GM23338 (cell line): ENCODE data around the gene JAZF1. TPM values are rescaled to one million over a fixed set of nuclear protein-coding genes. Genes with fewer than 3 reads are reported as not detected.

Experiments used
- CREB1 ChIP-seq: fragments of 250-450 bp; sonication (Bioruptor Pico); IDR thresholded peaks from 2 replicates; pipeline ENCODE4 v1.5.0; 2020; ENCODE audit warnings: low read depth, mild to moderate bottlenecking, moderate library complexity
- JUNB ChIP-seq: IDR thresholded peaks from one replicate; pipeline ENCODE4 v1.6.1; 2016; ENCODE audit warnings: antibody characterized with exemption; ENCODE audit not compliant: unreplicated experiment
- POLR2AphosphoS5 ChIP-seq: IDR thresholded peaks from 2 replicates; pipeline ENCODE4 v1.6.1; 2016; ENCODE audit warnings: antibody characterized with exemption, low read depth
- STAT1 ChIP-seq: IDR thresholded peaks from one replicate; pipeline ENCODE4 v1.6.1; 2016; ENCODE audit warnings: antibody characterized with exemption; ENCODE audit not compliant: unreplicated experiment
- ZNF331 ChIP-seq: fragments of 250-450 bp; sonication (Bioruptor Pico); IDR thresholded peaks from 2 replicates; pipeline ENCODE4 v1.5.0; 2020; ENCODE audit warnings: low read depth, mild to moderate bottlenecking, moderate library complexity
- polyA plus RNA-seq: library from polyadenylated mRNA; unstranded; fragments of >200 nt; fragmentation: Nextera tagmentation; extraction: Ambion mirVana; gene quantifications from 2 replicates; pipeline ENCODE4 v1.2.1, GENCODE V29; 2016
- total RNA-seq: library from RNA; depleted of rRNA; stranded (reverse); fragments of >200 nt; shearing (Covaris generic); gene quantifications from 2 replicates; pipeline ENCODE4 v1.2.3, GENCODE V29; 2014
- TF ChIP-seq, protein P1 (sequence below): fragments of 250-450 bp; sonication (Bioruptor Pico); IDR thresholded peaks from 2 replicates; pipeline ENCODE4 v1.5.0; 2020; ENCODE audit warnings: mild to moderate bottlenecking, moderate library complexity
- TF ChIP-seq, protein P2 (sequence below): IDR thresholded peaks from 2 replicates; pipeline ENCODE4 v1.6.1; 2016; ENCODE audit warnings: antibody characterized with exemption
- TF ChIP-seq, protein P3 (sequence below), 2 experiments: fragments of 200-600 bp in 1 of 2; sonication (generic) in 1 of 2; conservative IDR thresholded peaks; 2 replicates each; pipeline versions ENCODE4 v1.5.1 to v1.6.1; 2016 to 2017; ENCODE audit warnings: antibody characterized with exemption in 2 of 2, low read depth in 2 of 2, mild to moderate bottlenecking in 2 of 2, moderate library complexity in 1 of 2
- TF ChIP-seq, protein P4 (sequence below): IDR thresholded peaks from one replicate; pipeline ENCODE4 v1.6.1; 2018; ENCODE audit warnings: antibody characterized with exemption; ENCODE audit not compliant: unreplicated experiment

JAZF1 gene
- total and polyA plus RNA-seq, 2 experiments from 2014 or later = 12.2 to 22.2 TPM

DNA sequence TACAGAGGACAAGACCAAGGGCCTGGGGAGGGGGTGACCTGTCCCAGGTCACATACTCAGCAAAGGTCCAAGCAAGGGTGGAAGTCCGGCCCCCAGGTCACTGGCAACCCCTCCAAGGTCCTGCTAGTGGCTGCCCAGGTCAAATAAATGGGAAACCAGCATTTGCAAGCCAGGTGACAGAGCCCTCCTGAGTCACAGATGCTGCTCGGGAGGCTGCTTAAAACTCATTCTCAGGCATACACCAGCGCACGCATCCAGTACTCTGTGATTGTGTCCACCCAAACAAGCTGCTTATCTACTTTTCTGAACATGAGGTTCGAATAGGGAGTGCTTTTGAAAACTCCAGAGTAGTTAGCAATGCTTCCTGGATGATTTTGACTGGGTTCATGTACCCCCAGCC, 310.0 kb downstream of the JAZF1 start (continued):
- TF ChIP-seq, protein P1, sequence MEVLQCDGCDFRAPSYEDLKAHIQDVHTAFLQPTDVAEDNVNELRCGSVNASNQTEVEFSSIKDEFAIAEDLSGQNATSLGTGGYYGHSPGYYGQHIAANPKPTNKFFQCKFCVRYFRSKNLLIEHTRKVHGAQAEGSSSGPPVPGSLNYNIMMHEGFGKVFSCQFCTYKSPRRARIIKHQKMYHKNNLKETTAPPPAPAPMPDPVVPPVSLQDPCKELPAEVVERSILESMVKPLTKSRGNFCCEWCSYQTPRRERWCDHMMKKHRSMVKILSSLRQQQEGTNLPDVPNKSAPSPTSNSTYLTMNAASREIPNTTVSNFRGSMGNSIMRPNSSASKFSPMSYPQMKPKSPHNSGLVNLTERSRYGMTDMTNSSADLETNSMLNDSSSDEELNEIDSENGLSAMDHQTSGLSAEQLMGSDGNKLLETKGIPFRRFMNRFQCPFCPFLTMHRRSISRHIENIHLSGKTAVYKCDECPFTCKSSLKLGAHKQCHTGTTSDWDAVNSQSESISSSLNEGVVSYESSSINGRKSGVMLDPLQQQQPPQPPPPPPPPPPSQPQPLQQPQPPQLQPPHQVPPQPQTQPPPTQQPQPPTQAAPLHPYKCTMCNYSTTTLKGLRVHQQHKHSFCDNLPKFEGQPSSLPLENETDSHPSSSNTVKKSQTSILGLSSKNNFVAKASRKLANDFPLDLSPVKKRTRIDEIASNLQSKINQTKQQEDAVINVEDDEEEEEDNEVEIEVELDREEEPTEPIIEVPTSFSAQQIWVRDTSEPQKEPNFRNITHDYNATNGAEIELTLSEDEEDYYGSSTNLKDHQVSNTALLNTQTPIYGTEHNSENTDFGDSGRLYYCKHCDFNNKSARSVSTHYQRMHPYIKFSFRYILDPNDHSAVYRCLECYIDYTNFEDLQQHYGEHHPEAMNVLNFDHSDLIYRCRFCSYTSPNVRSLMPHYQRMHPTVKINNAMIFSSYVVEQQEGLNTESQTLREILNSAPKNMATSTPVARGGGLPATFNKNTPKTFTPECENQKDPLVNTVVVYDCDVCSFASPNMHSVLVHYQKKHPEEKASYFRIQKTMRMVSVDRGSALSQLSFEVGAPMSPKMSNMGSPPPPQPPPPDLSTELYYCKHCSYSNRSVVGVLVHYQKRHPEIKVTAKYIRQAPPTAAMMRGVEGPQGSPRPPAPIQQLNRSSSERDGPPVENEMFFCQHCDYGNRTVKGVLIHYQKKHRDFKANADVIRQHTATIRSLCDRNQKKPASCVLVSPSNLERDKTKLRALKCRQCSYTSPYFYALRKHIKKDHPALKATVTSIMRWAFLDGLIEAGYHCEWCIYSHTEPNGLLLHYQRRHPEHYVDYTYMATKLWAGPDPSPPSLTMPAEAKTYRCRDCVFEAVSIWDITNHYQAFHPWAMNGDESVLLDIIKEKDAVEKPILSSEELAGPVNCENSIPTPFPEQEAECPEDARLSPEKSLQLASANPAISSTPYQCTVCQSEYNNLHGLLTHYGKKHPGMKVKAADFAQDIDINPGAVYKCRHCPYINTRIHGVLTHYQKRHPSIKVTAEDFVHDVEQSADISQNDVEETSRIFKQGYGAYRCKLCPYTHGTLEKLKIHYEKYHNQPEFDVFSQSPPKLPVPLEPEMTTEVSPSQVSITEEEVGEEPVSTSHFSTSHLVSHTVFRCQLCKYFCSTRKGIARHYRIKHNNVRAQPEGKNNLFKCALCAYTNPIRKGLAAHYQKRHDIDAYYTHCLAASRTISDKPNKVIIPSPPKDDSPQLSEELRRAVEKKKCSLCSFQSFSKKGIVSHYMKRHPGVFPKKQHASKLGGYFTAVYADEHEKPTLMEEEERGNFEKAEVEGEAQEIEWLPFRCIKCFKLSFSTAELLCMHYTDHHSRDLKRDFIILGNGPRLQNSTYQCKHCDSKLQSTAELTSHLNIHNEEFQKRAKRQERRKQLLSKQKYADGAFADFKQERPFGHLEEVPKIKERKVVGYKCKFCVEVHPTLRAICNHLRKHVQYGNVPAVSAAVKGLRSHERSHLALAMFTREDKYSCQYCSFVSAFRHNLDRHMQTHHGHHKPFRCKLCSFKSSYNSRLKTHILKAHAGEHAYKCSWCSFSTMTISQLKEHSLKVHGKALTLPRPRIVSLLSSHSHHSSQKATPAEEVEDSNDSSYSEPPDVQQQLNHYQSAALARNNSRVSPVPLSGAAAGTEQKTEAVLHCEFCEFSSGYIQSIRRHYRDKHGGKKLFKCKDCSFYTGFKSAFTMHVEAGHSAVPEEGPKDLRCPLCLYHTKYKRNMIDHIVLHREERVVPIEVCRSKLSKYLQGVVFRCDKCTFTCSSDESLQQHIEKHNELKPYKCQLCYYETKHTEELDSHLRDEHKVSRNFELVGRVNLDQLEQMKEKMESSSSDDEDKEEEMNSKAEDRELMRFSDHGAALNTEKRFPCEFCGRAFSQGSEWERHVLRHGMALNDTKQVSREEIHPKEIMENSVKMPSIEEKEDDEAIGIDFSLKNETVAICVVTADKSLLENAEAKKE (CRISPR knock-in tag) = no peak
- TF ChIP-seq, protein P2, sequence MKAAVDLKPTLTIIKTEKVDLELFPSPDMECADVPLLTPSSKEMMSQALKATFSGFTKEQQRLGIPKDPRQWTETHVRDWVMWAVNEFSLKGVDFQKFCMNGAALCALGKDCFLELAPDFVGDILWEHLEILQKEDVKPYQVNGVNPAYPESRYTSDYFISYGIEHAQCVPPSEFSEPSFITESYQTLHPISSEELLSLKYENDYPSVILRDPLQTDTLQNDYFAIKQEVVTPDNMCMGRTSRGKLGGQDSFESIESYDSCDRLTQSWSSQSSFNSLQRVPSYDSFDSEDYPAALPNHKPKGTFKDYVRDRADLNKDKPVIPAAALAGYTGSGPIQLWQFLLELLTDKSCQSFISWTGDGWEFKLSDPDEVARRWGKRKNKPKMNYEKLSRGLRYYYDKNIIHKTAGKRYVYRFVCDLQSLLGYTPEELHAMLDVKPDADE = no peak
- no peak for TF ChIP-seq JUNB
- TF ChIP-seq, protein P3, sequence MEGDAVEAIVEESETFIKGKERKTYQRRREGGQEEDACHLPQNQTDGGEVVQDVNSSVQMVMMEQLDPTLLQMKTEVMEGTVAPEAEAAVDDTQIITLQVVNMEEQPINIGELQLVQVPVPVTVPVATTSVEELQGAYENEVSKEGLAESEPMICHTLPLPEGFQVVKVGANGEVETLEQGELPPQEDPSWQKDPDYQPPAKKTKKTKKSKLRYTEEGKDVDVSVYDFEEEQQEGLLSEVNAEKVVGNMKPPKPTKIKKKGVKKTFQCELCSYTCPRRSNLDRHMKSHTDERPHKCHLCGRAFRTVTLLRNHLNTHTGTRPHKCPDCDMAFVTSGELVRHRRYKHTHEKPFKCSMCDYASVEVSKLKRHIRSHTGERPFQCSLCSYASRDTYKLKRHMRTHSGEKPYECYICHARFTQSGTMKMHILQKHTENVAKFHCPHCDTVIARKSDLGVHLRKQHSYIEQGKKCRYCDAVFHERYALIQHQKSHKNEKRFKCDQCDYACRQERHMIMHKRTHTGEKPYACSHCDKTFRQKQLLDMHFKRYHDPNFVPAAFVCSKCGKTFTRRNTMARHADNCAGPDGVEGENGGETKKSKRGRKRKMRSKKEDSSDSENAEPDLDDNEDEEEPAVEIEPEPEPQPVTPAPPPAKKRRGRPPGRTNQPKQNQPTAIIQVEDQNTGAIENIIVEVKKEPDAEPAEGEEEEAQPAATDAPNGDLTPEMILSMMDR (conservative IDR thresholded peaks at IDR 0.05; ENCODE audit: low read depth in 2 of 2) = no peak
- TF ChIP-seq CREB1 = no peak
- TF ChIP-seq, protein P4, sequence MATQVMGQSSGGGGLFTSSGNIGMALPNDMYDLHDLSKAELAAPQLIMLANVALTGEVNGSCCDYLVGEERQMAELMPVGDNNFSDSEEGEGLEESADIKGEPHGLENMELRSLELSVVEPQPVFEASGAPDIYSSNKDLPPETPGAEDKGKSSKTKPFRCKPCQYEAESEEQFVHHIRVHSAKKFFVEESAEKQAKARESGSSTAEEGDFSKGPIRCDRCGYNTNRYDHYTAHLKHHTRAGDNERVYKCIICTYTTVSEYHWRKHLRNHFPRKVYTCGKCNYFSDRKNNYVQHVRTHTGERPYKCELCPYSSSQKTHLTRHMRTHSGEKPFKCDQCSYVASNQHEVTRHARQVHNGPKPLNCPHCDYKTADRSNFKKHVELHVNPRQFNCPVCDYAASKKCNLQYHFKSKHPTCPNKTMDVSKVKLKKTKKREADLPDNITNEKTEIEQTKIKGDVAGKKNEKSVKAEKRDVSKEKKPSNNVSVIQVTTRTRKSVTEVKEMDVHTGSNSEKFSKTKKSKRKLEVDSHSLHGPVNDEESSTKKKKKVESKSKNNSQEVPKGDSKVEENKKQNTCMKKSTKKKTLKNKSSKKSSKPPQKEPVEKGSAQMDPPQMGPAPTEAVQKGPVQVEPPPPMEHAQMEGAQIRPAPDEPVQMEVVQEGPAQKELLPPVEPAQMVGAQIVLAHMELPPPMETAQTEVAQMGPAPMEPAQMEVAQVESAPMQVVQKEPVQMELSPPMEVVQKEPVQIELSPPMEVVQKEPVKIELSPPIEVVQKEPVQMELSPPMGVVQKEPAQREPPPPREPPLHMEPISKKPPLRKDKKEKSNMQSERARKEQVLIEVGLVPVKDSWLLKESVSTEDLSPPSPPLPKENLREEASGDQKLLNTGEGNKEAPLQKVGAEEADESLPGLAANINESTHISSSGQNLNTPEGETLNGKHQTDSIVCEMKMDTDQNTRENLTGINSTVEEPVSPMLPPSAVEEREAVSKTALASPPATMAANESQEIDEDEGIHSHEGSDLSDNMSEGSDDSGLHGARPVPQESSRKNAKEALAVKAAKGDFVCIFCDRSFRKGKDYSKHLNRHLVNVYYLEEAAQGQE = no peak
- no peak for TF ChIP-seq POLR2AphosphoS5
- TF ChIP-seq STAT1 = no peak
- no peak for TF ChIP-seq ZNF331 (CRISPR knock-in tag)
